SK-N-MC (cell line): Measurements from ENCODE around the gene ASCC3.

Source experiments
- EZH2 ChIP-seq: fragments of 200-600 bp; sonication (generic); IDR thresholded peaks from one replicate; pipeline ENCODE4 v1.6.1; 2017; ENCODE audit warnings: antibody characterized with exemption
- FOXP2 ChIP-seq: optimal IDR thresholded peaks from 2 replicates; pipeline ENCODE3; 2011; ENCODE audit warnings: mild to moderate bottlenecking, moderate library complexity; ENCODE audit not compliant: insufficient read depth; ENCODE audit errors: extremely low read length, control extremely low read depth
- POLR2AphosphoS5 ChIP-seq: IDR thresholded peaks from 2 replicates; pipeline ENCODE4 v1.6.1; 2012; ENCODE audit warnings: mild to moderate bottlenecking, low read depth, low read length, borderline replicate concordance

DNA sequence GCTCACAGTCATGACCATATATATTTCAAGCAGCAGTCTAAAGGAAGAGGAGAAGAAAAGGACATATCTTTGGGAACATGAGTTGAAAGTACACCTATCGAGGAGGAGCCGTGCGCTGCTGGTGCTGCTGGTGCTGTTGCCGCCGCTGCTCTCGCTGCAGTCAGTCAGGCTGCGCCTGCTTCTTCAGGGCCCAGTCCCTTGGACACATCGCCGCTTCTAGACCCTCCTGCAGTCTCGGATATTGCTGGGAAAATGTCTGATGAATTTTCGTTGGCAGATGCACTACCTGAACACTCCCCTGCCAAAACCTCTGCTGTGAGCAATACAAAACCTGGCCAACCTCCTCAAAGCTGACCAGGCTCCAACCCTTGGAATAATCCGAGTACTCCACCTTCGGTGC lies 8.2 kb upstream of the ASCC3 start:
- TF ChIP-seq EZH2 (no peak), POLR2AphosphoS5 (no peak), FOXP2 (no peak)
